Measurements from ENCODE around the gene ST6GALNAC2. TPM values are rescaled to one million over a fixed set of nuclear protein-coding genes. Genes with fewer than 3 reads are reported as not detected.

ST6GALNAC2 gene
- total RNA-seq: under 1 TPM in 1 of 2 experiments, not detected in 1; 0.44 TPM
- 1 to 10 TPM in 1 of 3 donors, not detected in 2; 1.1 TPM for polyA plus RNA-seq
- 0 reads per million in 6 experiments for total RNA-seq

- H3K4me3 Mint-ChIP-seq: peak within 1 kb of the TSS; percentile 45 to 78 (median 71)
- peak within 1 kb of the TSS in 1 of 10 donors; percentile 57 for H3K27ac Mint-ChIP-seq
- H3K36me3 Mint-ChIP-seq: peaks cover 2 to 9% (median 7%) of the 10 kb centered on the region in 3 donors
- POLR2A ChIA-PET: interaction anchor here (0.6 to 0.8 kb wide), 2 partner anchors 85 to 499 kb away, joined by 3 to 4 read pairs; no protein-coding TSS in a partner anchor
- peak in 6 of 10 donors; percentile 21 to 32 (median 28) for DNase-seq
- ATAC-seq: peak; percentile 77 to 79
- peaks cover 3 to 17% (median 12%) of the 10 kb centered on the region in 4 donors for H3K4me1 Mint-ChIP-seq
- peaks cover 30 to 52% (median 39%) of the 10 kb centered on the region in 5 donors for H3K27me3 Mint-ChIP-seq
- H3K9me3 Mint-ChIP-seq: peaks cover 0 to 8% (median 2%) of the 10 kb centered on the region in 9 donors
Observed at GRCh38 chr17:76585649-76586593, at the start of gene ST6GALNAC2. TSS of gene ST6GALNAC2 (minus strand) at chr17:76585860. CDS start at chr17:76585808, 52 bp downstream.

- ATAC-seq (no peak), DNase-seq (no peak)
- peaks cover 0 to 7% (median 3%) of the 10 kb centered on the region in 5 donors for H3K27me3 Mint-ChIP-seq
- no peak overlapping the region for H3K4me3 Mint-ChIP-seq
- POLR2A ChIA-PET: no interaction called here
- H3K27ac Mint-ChIP-seq: no peak overlapping the region
- no peaks in the 10 kb centered on the region for H3K9me3 Mint-ChIP-seq
- H3K36me3 Mint-ChIP-seq: no peaks in the 10 kb centered on the region
- peaks cover 0 to 2% (median 0%) of the 10 kb centered on the region in 4 donors for H3K4me1 Mint-ChIP-seq
Observed at GRCh38 chr17:76635039-76635438, 49.4 kb upstream of the ST6GALNAC2 start.

- peaks cover 0 to 4% (median 2%) of the 10 kb centered on the region in 5 donors for H3K27me3 Mint-ChIP-seq
- no peak for ATAC-seq
- peaks cover 0 to under 1% (median 0%) of the 10 kb centered on the region in 4 donors for H3K4me1 Mint-ChIP-seq
- peak overlapping the region in 1 of 10 donors; percentile 65 for H3K27ac Mint-ChIP-seq
- DNase-seq: no peak
- H3K36me3 Mint-ChIP-seq: no peaks in the 10 kb centered on the region
- POLR2A ChIA-PET: interaction anchor here (0.8 kb wide), 1 partner anchor 11 kb away, joined by 4 read pairs; no protein-coding TSS in a partner anchor
- H3K9me3 Mint-ChIP-seq: no peaks in the 10 kb centered on the region
- H3K4me3 Mint-ChIP-seq: no peak overlapping the region
Observed at GRCh38 chr17:76633628-76634328, 48.1 kb upstream of the ST6GALNAC2 start.

GRCh38 chr17:76631821-76632565, 46.3 kb upstream of the ST6GALNAC2 start:
- Mint-ChIP-seq H3K36me3 (no peaks in the 10 kb centered on the region), H3K27ac (peak overlapping the region in 2 of 10 donors; percentile 13 to 63), H3K9me3 (no peaks in the 10 kb centered on the region), H3K27me3 (peaks cover 0 to 4% (median 1%) of the 10 kb centered on the region in 5 donors), H3K4me3 (peak overlapping the region in 2 of 10 donors; percentile 15 to 27), H3K4me1 (no peaks in the 10 kb centered on the region)
- ATAC-seq (no peak), DNase-seq (peak in 2 of 10 donors; percentile 25 to 38)
- POLR2A ChIA-PET: no interaction called here

- no peak for ATAC-seq
- POLR2A ChIA-PET: no interaction called here
- Mint-ChIP-seq H3K27ac (peak overlapping the region in 1 of 10 donors; percentile 15), H3K4me1 (peaks cover 0 to 3% (median 0%) of the 10 kb centered on the region in 4 donors), H3K27me3 (peaks cover 0 to 8% (median 3%) of the 10 kb centered on the region in 5 donors), H3K36me3 (no peaks in the 10 kb centered on the region), H3K9me3 (no peaks in the 10 kb centered on the region), H3K4me3 (no peak overlapping the region)
- no peak for DNase-seq
Observed at GRCh38 chr17:76630151-76630550, 44.5 kb upstream of the ST6GALNAC2 start.

GRCh38 chr17:76627510-76627909, 41.9 kb upstream of the ST6GALNAC2 start:
- ATAC-seq (no peak), DNase-seq (no peak)
- Mint-ChIP-seq H3K27ac (no peak overlapping the region), H3K4me1 (peaks cover 4 to 7% (median 5%) of the 10 kb centered on the region in 4 donors), H3K4me3 (no peak overlapping the region), H3K9me3 (no peaks in the 10 kb centered on the region), H3K27me3 (peaks cover 0 to 7% (median 3%) of the 10 kb centered on the region in 5 donors), H3K36me3 (no peaks in the 10 kb centered on the region)
- POLR2A ChIA-PET: no interaction called here

- H3K9me3 Mint-ChIP-seq: no peaks in the 10 kb centered on the region
- POLR2A ChIA-PET: no interaction called here
- no peak overlapping the region for H3K4me3 Mint-ChIP-seq
- ATAC-seq (no peak), DNase-seq (no peak)
- H3K36me3 Mint-ChIP-seq: no peaks in the 10 kb centered on the region
- peaks cover 4 to 7% (median 5%) of the 10 kb centered on the region in 4 donors for H3K4me1 Mint-ChIP-seq
- H3K27ac Mint-ChIP-seq: peak overlapping the region in 1 of 10 donors; percentile 57
- peaks cover 0 to 7% (median 3%) of the 10 kb centered on the region in 5 donors for H3K27me3 Mint-ChIP-seq
Observed at GRCh38 chr17:76626442-76626841, 40.8 kb upstream of the ST6GALNAC2 start.

- ATAC-seq: no peak
- Mint-ChIP-seq H3K9me3 (no peaks in the 10 kb centered on the region), H3K4me1 (peaks cover 4 to 7% (median 5%) of the 10 kb centered on the region in 4 donors), H3K27me3 (peaks cover 0 to 7% (median 3%) of the 10 kb centered on the region in 5 donors), H3K27ac (no peak overlapping the region), H3K4me3 (no peak overlapping the region), H3K36me3 (no peaks in the 10 kb centered on the region)
- POLR2A ChIA-PET: interaction anchor here (2.7 kb wide), 1 partner anchor 67 kb away, joined by 12 read pairs; no protein-coding TSS in a partner anchor
- DNase-seq: no peak
Observed at GRCh38 chr17:76625496-76625895, 39.8 kb upstream of the ST6GALNAC2 start.

GRCh38 chr17:76623271-76624146, 37.8 kb upstream of the ST6GALNAC2 start:
- peak overlapping the region in 1 of 10 donors; percentile 44 for H3K27ac Mint-ChIP-seq

GRCh38 chr17:76617838-76618237, 32.2 kb upstream of the ST6GALNAC2 start:
- no peak overlapping the region for H3K4me3 Mint-ChIP-seq
- H3K9me3 Mint-ChIP-seq: no peaks in the 10 kb centered on the region
- H3K27ac Mint-ChIP-seq: no peak overlapping the region
- no peak for DNase-seq
- peaks cover 0 to 6% (median 1%) of the 10 kb centered on the region in 4 donors for H3K4me1 Mint-ChIP-seq
- POLR2A ChIA-PET: no interaction called here
- H3K36me3 Mint-ChIP-seq: no peaks in the 10 kb centered on the region
- no peaks in the 10 kb centered on the region for H3K27me3 Mint-ChIP-seq
- no peak for ATAC-seq

More at GRCh38 chr17:76623271-76624146, 37.8 kb upstream of the ST6GALNAC2 start:
- Mint-ChIP-seq H3K9me3 (no peaks in the 10 kb centered on the region), H3K27me3 (peaks cover 0 to 7% (median 3%) of the 10 kb centered on the region in 5 donors), H3K4me3 (no peak overlapping the region), H3K4me1 (peaks cover 4 to 7% (median 5%) of the 10 kb centered on the region in 4 donors), H3K36me3 (no peaks in the 10 kb centered on the region)
- ATAC-seq (peak; percentile 98 to 99), DNase-seq (peak; percentile 55 to 82 (median 73))
- POLR2A ChIA-PET: interaction anchor here (0.6 to 2.7 kb wide), 6 partner anchors 10 to 766 kb away, joined by 3 to 12 read pairs (median 4); no protein-coding TSS in a partner anchor
